Measurements from ENCODE around the gene GIMAP4.

The GIMAP4 gene

GRCh38 chr7:150620061-150620460 is 52.9 kb downstream of the GIMAP4 start:
- Histone ChIP-seq H3K4me1 (ENCODE audit: control insufficient read depth, insufficient read depth, low read length) (no peaks in the 10 kb centered on the region), H3K9me3 (ENCODE audit: control insufficient read depth, insufficient read depth, low read depth, low read length) (no peaks in the 10 kb centered on the region), H3K36me3 (ENCODE audit: control insufficient read depth in 2 of 2, insufficient read depth in 1 of 2, low read length in 2 of 2) (no peaks in the 10 kb centered on the region), H3K27ac (ENCODE audit: extremely low read depth, low read depth, low read length) (no peak overlapping the region), H3K4me3 (ENCODE audit: low read depth, low read length) (no peak overlapping the region)
- ChIA-PET POLR2A (no interaction called here), CTCF (no interaction called here)
- TF ChIP-seq, protein P1, sequence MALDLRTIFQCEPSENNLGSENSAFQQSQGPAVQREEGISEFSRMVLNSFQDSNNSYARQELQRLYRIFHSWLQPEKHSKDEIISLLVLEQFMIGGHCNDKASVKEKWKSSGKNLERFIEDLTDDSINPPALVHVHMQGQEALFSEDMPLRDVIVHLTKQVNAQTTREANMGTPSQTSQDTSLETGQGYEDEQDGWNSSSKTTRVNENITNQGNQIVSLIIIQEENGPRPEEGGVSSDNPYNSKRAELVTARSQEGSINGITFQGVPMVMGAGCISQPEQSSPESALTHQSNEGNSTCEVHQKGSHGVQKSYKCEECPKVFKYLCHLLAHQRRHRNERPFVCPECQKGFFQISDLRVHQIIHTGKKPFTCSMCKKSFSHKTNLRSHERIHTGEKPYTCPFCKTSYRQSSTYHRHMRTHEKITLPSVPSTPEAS (tag by site-specific recombination; IDR thresholded peaks at IDR 0.05): no peak
- TF ChIP-seq OSR2 (tag by site-specific recombination; IDR thresholded peaks at IDR 0.05): no peak
- TF ChIP-seq, protein P2, sequence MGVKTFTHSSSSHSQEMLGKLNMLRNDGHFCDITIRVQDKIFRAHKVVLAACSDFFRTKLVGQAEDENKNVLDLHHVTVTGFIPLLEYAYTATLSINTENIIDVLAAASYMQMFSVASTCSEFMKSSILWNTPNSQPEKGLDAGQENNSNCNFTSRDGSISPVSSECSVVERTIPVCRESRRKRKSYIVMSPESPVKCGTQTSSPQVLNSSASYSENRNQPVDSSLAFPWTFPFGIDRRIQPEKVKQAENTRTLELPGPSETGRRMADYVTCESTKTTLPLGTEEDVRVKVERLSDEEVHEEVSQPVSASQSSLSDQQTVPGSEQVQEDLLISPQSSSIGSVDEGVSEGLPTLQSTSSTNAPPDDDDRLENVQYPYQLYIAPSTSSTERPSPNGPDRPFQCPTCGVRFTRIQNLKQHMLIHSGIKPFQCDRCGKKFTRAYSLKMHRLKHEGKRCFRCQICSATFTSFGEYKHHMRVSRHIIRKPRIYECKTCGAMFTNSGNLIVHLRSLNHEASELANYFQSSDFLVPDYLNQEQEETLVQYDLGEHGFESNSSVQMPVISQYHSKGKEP (tag by site-specific recombination; IDR thresholded peaks at IDR 0.05): no peak
- TF ChIP-seq KLF10 (tag by site-specific recombination; IDR thresholded peaks at IDR 0.05): no peak
- no peak for TF ChIP-seq ZNF239 (tag by site-specific recombination; IDR thresholded peaks at IDR 0.05)

GRCh38 chr7:150620617-150621371 is 53.6 kb downstream of the GIMAP4 start:
- Histone ChIP-seq H3K27ac (ENCODE audit: extremely low read depth, low read depth, low read length) (no peak overlapping the region), H3K9me3 (ENCODE audit: control insufficient read depth, insufficient read depth, low read depth, low read length) (no peaks in the 10 kb centered on the region), H3K4me1 (ENCODE audit: control insufficient read depth, insufficient read depth, low read length) (no peaks in the 10 kb centered on the region), H3K4me3 (ENCODE audit: low read depth, low read length) (no peak overlapping the region), H3K36me3 (ENCODE audit: control insufficient read depth in 2 of 2, insufficient read depth in 1 of 2, low read length in 2 of 2) (no peaks in the 10 kb centered on the region)
- ChIA-PET POLR2A (no interaction called here), CTCF (no interaction called here)
- no peak for TF ChIP-seq ZNF629 (tag by site-specific recombination; IDR thresholded peaks at IDR 0.05)
- TF ChIP-seq ZNF155 (tag by site-specific recombination; IDR thresholded peaks at IDR 0.05): no peak
- TF ChIP-seq MZF1 (tag by site-specific recombination; IDR thresholded peaks at IDR 0.05; ENCODE audit: borderline replicate concordance): no peak
- TF ChIP-seq ZNF544 (tag by site-specific recombination; IDR thresholded peaks at IDR 0.05): no peak
- TF ChIP-seq HOXA7 (CRISPR knock-in tag; IDR thresholded peaks at IDR 0.05; ENCODE audit: borderline replicate concordance): no peak
- no peak for TF ChIP-seq TRIM28 (IDR thresholded peaks at IDR 0.05; ENCODE audit: borderline replicate concordance, low read length)
- no peak for TF ChIP-seq ZNF292 (tag by site-specific recombination; IDR thresholded peaks at IDR 0.05; ENCODE audit: borderline replicate concordance, low read depth)

DNA sequence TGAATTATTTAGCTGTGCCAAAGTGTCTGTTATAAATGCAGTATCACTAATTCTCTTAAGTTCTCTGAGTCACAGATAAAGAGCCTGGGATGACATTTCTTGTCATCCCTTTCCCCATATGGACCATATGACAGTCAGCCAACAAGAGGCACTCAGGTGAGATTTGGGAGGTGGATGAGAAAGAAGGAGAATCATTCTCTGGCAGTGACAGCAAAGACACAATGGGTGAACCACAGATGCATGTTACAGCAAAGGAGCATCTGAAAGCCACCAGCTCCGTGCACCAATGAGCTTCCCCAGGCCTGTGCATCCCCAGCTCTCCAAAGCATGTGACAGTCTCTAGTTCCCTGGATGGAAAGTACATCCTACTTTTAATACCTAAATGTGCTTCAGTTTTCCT is 54.2 kb downstream of the GIMAP4 start:
- ChIA-PET CTCF (no interaction called here), POLR2A (no interaction called here)
- H3K36me3 ChIP-seq (ENCODE audit: control insufficient read depth in 2 of 2, insufficient read depth in 1 of 2, low read length in 2 of 2): no peaks in the 10 kb centered on the region
- H3K27ac ChIP-seq (ENCODE audit: extremely low read depth, low read depth, low read length): no peak overlapping the region
- no peak overlapping the region for H3K4me3 ChIP-seq (ENCODE audit: low read depth, low read length)
- TF ChIP-seq ZNF211 (tag by site-specific recombination; IDR thresholded peaks at IDR 0.05; ENCODE audit: low read depth): no peak
- TF ChIP-seq ZNF16 (tag by site-specific recombination; IDR thresholded peaks at IDR 0.05; ENCODE audit: low read depth): no peak
- TF ChIP-seq ZBTB11 (tag by site-specific recombination; conservative IDR thresholded peaks at IDR 0.05; ENCODE audit: low read depth): no peak
- no peak for TF ChIP-seq ZNF548 (tag by site-specific recombination; IDR thresholded peaks at IDR 0.05)
- no peak for TF ChIP-seq ZNF280C (tag by site-specific recombination; IDR thresholded peaks at IDR 0.05)
- TF ChIP-seq ZNF138 (tag by site-specific recombination; IDR thresholded peaks at IDR 0.05; ENCODE audit: borderline replicate concordance): no peak
- TF ChIP-seq, protein P1 (tag by site-specific recombination; IDR thresholded peaks at IDR 0.05): no peak
- TF ChIP-seq SP3 (tag by site-specific recombination; IDR thresholded peaks at IDR 0.05): no peak
- no peak for TF ChIP-seq ZNF391 (tag by site-specific recombination; IDR thresholded peaks at IDR 0.05; ENCODE audit: borderline replicate concordance, low read depth)
- no peak for TF ChIP-seq ZNF596 (tag by site-specific recombination; IDR thresholded peaks at IDR 0.05)
- H3K9me3 ChIP-seq (ENCODE audit: control insufficient read depth, insufficient read depth, low read depth, low read length): no peaks in the 10 kb centered on the region
- H3K4me1 ChIP-seq (ENCODE audit: control insufficient read depth, insufficient read depth, low read length): no peaks in the 10 kb centered on the region
